NCI-H2196 treated with DMSO at 0.1 percent for 48 hours (cell line): ENCODE measurements around the gene PES1.
"Not testable (repeated sequence)": the region's sequence is repeated elsewhere in the genome, so short reads cannot be mapped to it uniquely, and the experiment has no call there.

ENCODE experiments used
- DNase-seq: peaks from one replicate; lab custom pipeline; 2025; ENCODE audit not compliant: unreplicated experiment; lab: John Stamatoyannopoulos, UW

PES1 gene

GRCh38 chr22:30555282-30556210, 36.2 kb downstream of the PES1 start:
- no peak for DNase-seq

DNA sequence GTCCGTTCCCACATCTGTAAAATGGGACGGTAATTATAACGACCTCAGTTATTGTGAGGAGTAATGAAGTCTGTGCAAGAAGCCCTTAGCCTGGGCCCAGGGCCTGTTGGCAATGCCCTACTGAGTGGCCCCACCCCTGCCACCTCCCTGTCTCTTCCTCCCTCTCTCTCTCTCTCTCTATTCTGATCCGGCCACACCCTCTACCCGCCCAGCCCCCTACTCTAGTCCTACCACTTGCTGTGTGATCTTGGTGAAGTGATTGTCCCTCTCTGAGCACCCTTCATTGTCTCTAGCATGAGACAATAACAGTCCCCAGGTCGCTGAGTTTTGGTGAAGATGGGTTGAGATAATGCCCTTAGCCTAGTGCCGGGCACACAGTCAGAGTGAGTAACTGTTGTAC, 37.7 kb downstream of the PES1 start:
- no peak for DNase-seq

- no peak for DNase-seq
Observed at GRCh38 chr22:30552719-30553118, 39.0 kb downstream of the PES1 start.

DNA sequence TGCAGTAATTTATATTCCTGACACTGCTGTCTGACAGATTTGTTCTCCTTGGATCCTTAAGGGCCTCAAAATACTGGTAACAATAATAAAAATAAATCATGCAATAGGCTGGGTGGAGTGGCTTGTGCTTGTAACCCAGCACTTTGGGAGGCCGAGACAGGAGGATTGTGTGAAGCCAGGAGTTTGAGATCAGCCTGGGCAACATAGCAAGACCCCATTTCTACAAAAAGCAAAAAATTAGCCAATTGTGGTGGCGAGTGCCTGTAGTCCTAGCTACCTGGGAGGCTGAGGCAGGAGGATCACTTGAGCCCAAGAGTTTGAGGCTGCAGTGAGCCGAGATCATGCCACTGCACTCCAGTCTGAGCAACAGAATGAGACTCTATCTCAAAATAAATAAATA, 39.9 kb downstream of the PES1 start:
- not testable (repeated sequence) for DNase-seq

- no peak for DNase-seq
Observed at GRCh38 chr22:30547188-30547587, 44.5 kb downstream of the PES1 start.

DNA sequence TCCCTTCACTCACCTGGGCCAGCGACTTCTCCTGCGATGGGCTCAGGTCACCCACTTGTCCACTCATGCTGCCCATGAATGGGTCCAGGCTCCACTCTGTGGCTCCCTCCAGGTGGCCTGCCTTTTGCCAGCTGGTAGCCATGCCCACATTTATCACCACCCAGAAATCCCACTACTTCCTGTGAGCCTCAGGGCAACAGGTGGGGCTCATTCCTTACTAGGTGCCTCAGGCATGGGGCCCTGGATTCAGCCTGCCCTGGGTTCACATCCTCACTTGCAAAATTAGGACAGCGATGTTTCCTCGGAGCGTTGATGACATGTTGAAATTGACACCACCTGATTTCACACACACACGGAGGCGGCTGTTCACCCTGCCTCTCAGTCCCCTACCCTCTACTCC, 45.1 kb downstream of the PES1 start, which contains the start of gene SEC14L6:
Gene SEC14L6 (minus strand): TSS at position 126 of the 400 bp plus-strand sequence. CDS start 59 bp downstream, at position 67.
- DNase-seq: no peak

GRCh38 chr22:30542811-30543188, 48.9 kb downstream of the PES1 start:
- DNase-seq: no peak

DNA sequence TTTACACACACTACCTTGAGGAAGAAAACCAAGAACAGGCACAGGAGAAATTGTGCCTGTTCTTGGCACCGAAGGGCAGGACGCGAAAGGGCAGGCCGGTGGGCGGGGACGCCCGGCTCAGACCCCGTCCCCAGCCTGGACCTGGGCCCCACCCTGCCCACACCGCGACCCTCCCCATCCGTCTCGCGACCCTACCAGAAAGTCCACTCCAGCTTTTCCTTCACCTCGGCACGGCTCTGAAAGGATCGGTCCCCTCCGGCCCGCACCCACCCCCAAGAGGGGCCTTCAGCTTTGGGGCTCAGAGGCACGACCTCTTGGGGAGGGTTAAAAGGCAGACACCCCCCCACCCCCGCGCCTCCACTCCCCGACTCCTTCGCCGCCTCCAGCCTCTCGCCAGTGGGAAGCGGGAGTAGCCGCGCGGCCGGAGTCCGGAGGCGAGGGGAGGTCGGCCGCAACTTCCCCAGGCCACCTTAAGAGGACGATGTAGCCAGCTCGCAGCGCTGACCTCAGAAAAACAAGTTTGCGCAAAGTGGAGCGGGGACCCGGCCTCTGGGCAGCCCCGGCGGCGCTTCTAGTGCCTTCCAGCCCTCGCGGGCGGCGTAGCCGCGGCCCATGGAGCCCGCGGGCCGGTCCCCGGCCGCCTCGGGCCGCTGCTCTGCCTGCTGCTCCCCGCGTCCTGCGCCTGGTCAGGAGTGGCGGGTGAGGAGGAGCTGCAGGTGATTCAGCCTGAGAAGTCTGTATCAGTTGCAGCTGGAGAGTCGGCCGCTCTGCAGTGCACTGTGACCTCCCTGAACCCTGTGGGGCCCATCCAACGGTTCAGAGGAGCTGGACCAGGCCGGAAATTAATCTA, 49.5 kb downstream of the PES1 start:
- no peak for DNase-seq

- DNase-seq: not testable (repeated sequence)
Observed at GRCh38 chr22:30541511-30541910, 50.2 kb downstream of the PES1 start.

- no peak for DNase-seq
Observed at GRCh38 chr22:30539368-30539767, 52.3 kb downstream of the PES1 start.

DNA sequence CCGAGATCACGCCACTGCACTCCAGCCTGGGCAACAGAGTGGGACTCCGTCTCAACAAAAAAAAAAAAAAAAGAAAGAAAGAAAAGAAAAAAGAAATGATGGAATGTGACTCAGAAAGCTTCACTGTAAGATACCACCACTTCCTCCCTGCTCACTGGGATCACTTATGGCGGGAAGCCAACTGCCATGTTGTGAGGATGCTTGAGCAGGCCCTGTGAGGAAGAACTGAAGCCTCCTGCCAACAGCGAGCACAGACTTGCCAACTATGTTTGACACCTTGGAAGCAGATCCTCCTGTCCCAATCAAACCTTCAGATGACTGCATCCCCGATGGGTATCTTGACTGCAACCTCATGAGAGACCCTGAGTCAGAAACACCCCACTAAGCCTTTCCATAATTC, 53.4 kb downstream of the PES1 start:
- no peak for DNase-seq

- no peak for DNase-seq
Observed at GRCh38 chr22:30537083-30537731, 54.5 kb downstream of the PES1 start.

- no peak for DNase-seq
Observed at GRCh38 chr22:30535182-30535581, 56.5 kb downstream of the PES1 start.

DNA sequence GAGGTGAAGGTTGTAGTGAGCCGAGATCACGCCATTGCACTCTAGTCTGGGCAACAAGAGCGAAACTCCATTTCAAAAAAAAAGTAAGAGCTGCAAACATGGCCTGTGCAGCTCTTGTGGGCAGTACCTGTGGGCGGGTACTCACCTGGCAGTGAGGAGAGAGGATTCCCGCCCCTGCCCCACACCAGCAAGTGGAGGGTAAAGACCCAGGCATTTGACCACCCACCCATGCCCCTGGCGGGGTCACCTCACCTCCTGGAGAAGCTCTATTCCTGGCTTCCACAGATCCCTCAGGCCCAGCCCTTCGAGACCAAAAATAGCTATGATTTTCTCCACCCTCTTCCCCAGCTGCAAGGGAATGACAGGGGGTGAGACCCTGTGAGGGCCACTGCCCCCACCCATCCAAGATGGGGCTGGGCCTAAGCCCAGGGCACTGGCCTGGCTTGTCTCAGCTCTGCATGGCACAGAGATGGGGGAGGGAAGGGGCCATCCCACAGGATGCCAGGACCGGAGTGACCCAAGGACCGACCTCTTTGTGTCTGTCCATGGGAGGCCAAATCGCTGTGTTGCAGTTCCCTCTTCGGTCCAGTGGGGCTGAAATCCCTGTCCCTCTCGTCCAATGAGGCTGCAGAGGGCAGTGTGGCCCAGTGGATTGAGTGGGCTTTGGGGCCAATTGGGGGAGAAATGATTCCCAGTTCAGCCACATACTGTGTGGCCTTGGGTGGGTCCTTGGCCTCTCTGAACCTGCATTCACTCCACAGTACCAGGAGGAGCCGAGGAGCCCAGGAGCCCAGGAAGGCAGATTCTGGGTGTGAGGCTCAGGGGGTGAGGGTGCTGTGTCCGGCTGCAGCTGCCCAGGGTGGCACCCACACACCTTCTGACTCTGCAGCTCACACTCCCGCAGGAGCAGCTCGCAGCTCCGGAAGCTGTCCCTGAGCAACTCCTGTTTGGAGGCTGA, 59.8 kb downstream of the PES1 start:
- no peak for DNase-seq

GRCh38 chr22:30526656-30527055, 65.1 kb downstream of the PES1 start:
- DNase-seq: no peak
